Measurements from ENCODE around the gene SOCS3.

- TF ChIP-seq CTCF (IDR thresholded peaks at IDR 0.05; ENCODE audit: low read depth, low read length): no peak
- TF ChIP-seq EZH2phosphoT487 (IDR thresholded peaks at IDR 0.05; ENCODE audit: low read depth): no peak
Observed at GRCh38 chr17:78396441-78397337, 36.8 kb upstream of the SOCS3 start.
